HG03575 (cell line): ENCODE results near the gene NUDT3.

Experiments
- ATAC-seq: cut with Tn5 transposase; IDR thresholded peaks from one replicate; pipeline ENCODE4 v1.9.1; 2021; ENCODE audit not compliant: unreplicated experiment, insufficient number of reproducible peaks, low FRiP score; ENCODE audit errors: extremely low read depth

NUDT3 gene

GRCh38 chr6:34310817-34311216 is 81.7 kb downstream of the NUDT3 start:
- no peak for ATAC-seq

GRCh38 chr6:34308483-34308882 is 84.0 kb downstream of the NUDT3 start:
- ATAC-seq, result no peak

GRCh38 chr6:34305982-34306708 is 86.3 kb downstream of the NUDT3 start:
- no peak for ATAC-seq

- no peak for ATAC-seq
Measured at GRCh38 chr6:34305497-34305896, 87.0 kb downstream of the NUDT3 start.

GRCh38 chr6:34304164-34304563 is 88.3 kb downstream of the NUDT3 start:
- no peak for ATAC-seq

- no peak for ATAC-seq
Measured at GRCh38 chr6:34302929-34303328, 89.5 kb downstream of the NUDT3 start.

GRCh38 chr6:34301408-34301807 is 91.1 kb downstream of the NUDT3 start:
- ATAC-seq, result no peak

GRCh38 chr6:34300332-34300751 is 92.1 kb downstream of the NUDT3 start:
- no peak for ATAC-seq

- no peak for ATAC-seq
Measured at GRCh38 chr6:34298941-34299340, 93.5 kb downstream of the NUDT3 start.

GRCh38 chr6:34295721-34296120 is 96.7 kb downstream of the NUDT3 start:
- peak; percentile 61 for ATAC-seq

- no peak for ATAC-seq
Measured at GRCh38 chr6:34292954-34293353, 99.5 kb downstream of the NUDT3 start.

GRCh38 chr6:34289137-34289536 is 103.3 kb downstream of the NUDT3 start:
- ATAC-seq, result no peak

GRCh38 chr6:34288581-34288980 is 103.9 kb downstream of the NUDT3 start:
- ATAC-seq, result no peak

- ATAC-seq, result no peak
Measured at GRCh38 chr6:34285448-34286164, 106.9 kb downstream of the NUDT3 start.

- no peak for ATAC-seq
Measured at GRCh38 chr6:34284563-34285447, 107.7 kb downstream of the NUDT3 start.

GRCh38 chr6:34281702-34282334 is 110.7 kb downstream of the NUDT3 start:
- ATAC-seq, result no peak

GRCh38 chr6:34280216-34280615 is 112.3 kb downstream of the NUDT3 start:
- ATAC-seq, result no peak

GRCh38 chr6:34278833-34279232 is 113.6 kb downstream of the NUDT3 start:
- no peak for ATAC-seq

- no peak for ATAC-seq
Measured at GRCh38 chr6:34277763-34278112, 114.7 kb downstream of the NUDT3 start.
